Psoas muscle (tissue), 8 donors: ENCODE measurements around the gene FSD1. TPM values are rescaled to one million over a fixed set of nuclear protein-coding genes. Genes with fewer than 3 reads are reported as not detected.
A peak's percentile ranks its signal among the peaks of the same experiment; 100 is the strongest.

Experiments used
- ATAC-seq, 4 donors: fragments of 200-7000 bp; cut with Tn5 transposase; one replicate each; pipeline ENCODE4 v1.9.1; 2020; ENCODE audit warnings: moderate library complexity in 3 of 4, mild to moderate bottlenecking in 2 of 4
- DNase-seq, 2 donors: peaks; one replicate each; pipeline ENCODE4 v3.0.0-alpha.2; 2020
- H3K27ac ChIP-seq: fragments of 200-600 bp; one replicate; pipeline ENCODE4 v1.8.0; 2022
- H3K27me3 ChIP-seq, 3 donors: fragments of 200-600 bp in 1 of 3; one replicate each; pipeline versions ENCODE4 v1.6.1 to v1.8.0; 2013 to 2022; ENCODE audit warnings: low read length in 2 of 3, mild to moderate bottlenecking in 2 of 3, moderate library complexity in 1 of 3; ENCODE audit not compliant: insufficient read depth in 3 of 3
- H3K36me3 ChIP-seq, 2 donors: fragments of 200-600 bp in 1 of 2; one replicate each; pipeline versions ENCODE4 v1.6.1 to v1.8.0; 2013 to 2022; ENCODE audit warnings: low read depth in 1 of 2, mild to moderate bottlenecking in 1 of 2, moderate library complexity in 1 of 2; ENCODE audit not compliant: insufficient read depth in 1 of 2
- H3K4me1 ChIP-seq: fragments of 200-600 bp; one replicate; pipeline ENCODE4 v1.8.0; 2022
- H3K4me3 ChIP-seq: fragments of 200-600 bp; one replicate; pipeline ENCODE4 v1.8.0; 2022; ENCODE audit warnings: mild to moderate bottlenecking
- H3K9me3 ChIP-seq: fragments of 200-600 bp; one replicate; pipeline ENCODE4 v1.8.0; 2022
- CTCF ChIP-seq: fragments of 200-600 bp; IDR thresholded peaks from one replicate; pipeline ENCODE4 v1.8.0; 2022; ENCODE audit warnings: antibody characterized with exemption
- WGBS, 3 donors: extraction: QIAGEN DNeasy Blood & Tissue Kit; methylation state at CpG; one replicate each; pipeline versions ENCODE4 v1.1.6 to v1.1.7; 2013; 5-methylcytosine and 5-hydroxymethylcytosine counted together
- intact Hi-C, 2 donors: fragments of 100-400 bp; cut with DNase I; formaldehyde crosslinking; loops; one replicate each; pipeline versions ENCODE4 v1.11.0 to v1.14.2; 2022
- polyA plus RNA-seq, 3 donors: library from polyadenylated mRNA; stranded (reverse); fragments of 200-250 nt; gene quantifications; one replicate each; pipeline ENCODE4 v1.2.3, GENCODE V29; 2013
- total RNA-seq, 4 donors: library from RNA; stranded (reverse); fragmentation: NEBNext Ultra II Directional in 2 of 4; extraction: Animal tissue kit (Norgen Biotek cat#: 25700) in 2 of 4; gene quantifications; one replicate each; pipeline versions ENCODE4 v1.2.1 to v1.2.4, GENCODE V29; 2021 to 2023
- donor health status: healthy with polysubstance abuse.
- donor health status: DM: no; HTN: no; CAD: no; lungs with moderate emphysema.
- donor health status: Bipolar disorder and iron deficiency.
- donor health status: healthy.
- donor health status: DM: yes; HTN: yes; CAD: no.
- donor health status: DM: no; HTN: no; CAD: no.
- donor health status: DM: no; HTN: no; CAD: no.
- donor health status: DM: yes; HTN: yes; CAD: no.

The FSD1 gene
- total and polyA plus RNA-seq, 7 donors = 0.08 TPM; not detected in 6

DNA sequence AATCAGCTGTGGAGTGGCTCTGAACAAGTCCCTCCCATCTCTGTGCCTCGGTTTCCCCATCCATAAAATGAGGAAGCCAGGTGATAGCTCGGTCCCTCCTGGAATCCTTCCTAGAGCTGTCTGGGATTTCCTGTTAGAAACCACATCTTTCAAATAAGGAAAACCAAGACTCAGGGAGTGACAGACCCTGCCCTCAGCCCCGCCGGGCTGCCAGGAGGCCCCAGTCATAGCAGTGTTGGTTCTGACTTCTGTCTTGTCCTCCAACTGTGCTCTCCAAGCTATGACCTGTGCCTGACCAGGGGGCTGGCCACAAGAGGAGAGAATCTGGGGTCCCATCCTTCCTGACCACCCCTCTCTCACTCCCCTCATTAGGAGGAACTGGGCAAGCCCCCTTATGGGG, 26.4 kb upstream of the FSD1 start:
- Histone ChIP-seq H3K36me3 (no peaks in the 10 kb centered on the region), H3K27ac (no peak overlapping the region), H3K4me1 (peaks cover 4% of the 10 kb centered on the region), H3K4me3 (no peak overlapping the region), H3K9me3 (no peaks in the 10 kb centered on the region), H3K27me3 (peaks cover 0 to 48% (median 16%) of the 10 kb centered on the region in 3 donors)
- ATAC-seq = no peak
- WGBS, 3 donors = 19 to 43% (median 28%) methylated on average over 4 of the region's 4 CpGs
- no peak for TF ChIP-seq CTCF
- no peak for DNase-seq
- intact Hi-C loops = loop anchor here in 1 of 2 donors (10.0 kb wide), 1 partner anchor 137 kb away; no protein-coding TSS in a partner anchor

- Histone ChIP-seq H3K4me1 (peaks cover 4% of the 10 kb centered on the region), H3K36me3 (no peaks in the 10 kb centered on the region), H3K9me3 (no peaks in the 10 kb centered on the region), H3K27ac (no peak within 1 kb of the TSS), H3K4me3 (peak within 1 kb of the TSS; percentile 51), H3K27me3 (peaks cover 0 to 51% (median 16%) of the 10 kb centered on the region in 3 donors)
- peak in 1 of 4 donors; percentile 19 for ATAC-seq
- intact Hi-C loops = loop anchor here in 1 of 2 donors (10.0 kb wide), 1 partner anchor 136 kb away; no protein-coding TSS in a partner anchor
- no peak for TF ChIP-seq CTCF
- DNase-seq = no peak
- 2 to 4% (median 4%) methylated on average over 29 to 43 of the region's 44 CpGs for WGBS, 3 donors
Observed at GRCh38 chr19:4278419-4279266, 25.8 kb upstream of the FSD1 start, which contains the start of gene SHD. Gene SHD, plus strand, starts transcription at chr19:4279266. Its CDS starts 798 bp downstream, at chr19:4280064.

DNA sequence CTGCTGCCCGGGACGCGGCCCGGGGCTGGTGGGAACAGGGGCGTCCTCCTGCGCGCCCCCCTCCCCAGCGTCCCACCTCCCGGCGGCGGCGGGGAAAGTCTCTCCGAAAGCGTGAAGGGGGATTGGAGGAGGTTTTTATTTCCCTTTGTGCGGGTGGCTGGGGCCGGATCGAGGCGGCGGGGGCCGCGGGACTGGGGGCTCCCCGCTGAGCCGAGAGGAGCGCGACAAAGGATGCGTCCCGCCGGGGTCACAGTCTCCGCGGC, 25.2 kb upstream of the FSD1 start:
- WGBS, 3 donors = 0 to 1% (median 1%) methylated on average over 12 to 30 of the region's 30 CpGs
- intact Hi-C loops = loop anchor here in 1 of 2 donors (10.0 kb wide), 1 partner anchor 136 kb away; no protein-coding TSS in a partner anchor

GRCh38 chr19:4279530-4280422, 24.6 kb upstream of the FSD1 start:
- intact Hi-C loops = loop anchor here in 1 of 2 donors (10.0 kb wide), 1 partner anchor 135 kb away; no protein-coding TSS in a partner anchor
- 3 to 9% (median 3%) methylated on average over 45 to 71 of the region's 71 CpGs for WGBS, 3 donors
- TF ChIP-seq CTCF = no peak
- no peaks in the 10 kb centered on the region for H3K9me3 ChIP-seq
- H3K27me3 ChIP-seq = peaks cover 0 to 57% (median 16%) of the 10 kb centered on the region in 3 donors
- H3K4me3 ChIP-seq = peak overlapping the region; percentile 51
- H3K36me3 ChIP-seq = no peaks in the 10 kb centered on the region
- ATAC-seq = no peak
- H3K4me1 ChIP-seq = peaks cover 4% of the 10 kb centered on the region
- H3K27ac ChIP-seq = no peak overlapping the region
- DNase-seq = no peak

More for the DNA sequence above, 25.2 kb upstream of the FSD1 start:
- ATAC-seq (no peak), DNase-seq (no peak)
- peaks cover 0 to 51% (median 16%) of the 10 kb centered on the region in 3 donors for H3K27me3 ChIP-seq
- TF ChIP-seq CTCF = no peak
- no peaks in the 10 kb centered on the region for H3K9me3 ChIP-seq
- peak overlapping the region; percentile 51 for H3K4me3 ChIP-seq
- peaks cover 4% of the 10 kb centered on the region for H3K4me1 ChIP-seq
- H3K27ac ChIP-seq = no peak overlapping the region
- H3K36me3 ChIP-seq = no peaks in the 10 kb centered on the region
